GM12878 (cell line): ENCODE data around the gene PRSS16.
A peak's percentile ranks its signal among the peaks of the same experiment; 100 is the strongest.

Experiments used
- BHLHE40 ChIP-seq, 2 experiments: fragments of 450-650 bp in 1 of 2; IDR thresholded peaks; 2 replicates each; pipeline ENCODE4 v1.6.1; 2011 to 2017; ENCODE audit warnings: low read depth in 2 of 2, borderline replicate concordance in 1 of 2, improper control_type of control experiment in 1 of 2, low read length in 1 of 2, mild to moderate bottlenecking in 1 of 2
- CBFB ChIP-seq: IDR thresholded peaks from 2 replicates; pipeline ENCODE4 v1.6.1; 2016; ENCODE audit warnings: antibody characterized with exemption, low read depth
- EP300 ChIP-seq, 2 experiments: fragments of 150-350 bp in 1 of 2; IDR thresholded peaks; 2 replicates each; pipeline ENCODE4 v1.6.1; 2011 to 2012; ENCODE audit warnings: low read depth in 2 of 2, low read length in 2 of 2, borderline replicate concordance in 1 of 2, improper control_type of control experiment in 1 of 2, inconsistent platforms in 1 of 2; ENCODE audit not compliant: control insufficient read depth in 1 of 2
- EZH2 ChIP-seq: IDR thresholded peaks from 2 replicates; pipeline ENCODE4 v1.6.1; 2012; ENCODE audit warnings: low read depth, mild to moderate bottlenecking, control low read depth, inconsistent platforms, low read length, borderline replicate concordance; ENCODE audit not compliant: control insufficient read depth
- NRF1 ChIP-seq: conservative IDR thresholded peaks from 2 replicates; pipeline ENCODE4 v1.6.1; 2011; ENCODE audit warnings: mild to moderate bottlenecking, low read depth, low read length, improper control_type of control experiment
- POLR2A ChIP-seq: IDR thresholded peaks from 2 replicates; pipeline ENCODE4 v1.6.1; 2011; ENCODE audit warnings: low read depth, mild to moderate bottlenecking, low read length
- POLR2AphosphoS2 ChIP-seq: IDR thresholded peaks from 2 replicates; pipeline ENCODE4 v1.6.1; 2011; ENCODE audit warnings: low read depth, mild to moderate bottlenecking, low read length, improper control_type of control experiment, moderate library complexity
- POLR2AphosphoS5 ChIP-seq: IDR thresholded peaks from 2 replicates; pipeline ENCODE4 v1.6.1; 2011; ENCODE audit warnings: mild to moderate bottlenecking, low read length, inconsistent platforms
- SMC3 ChIP-seq: IDR thresholded peaks from 2 replicates; pipeline ENCODE4 v1.6.1; 2011; ENCODE audit warnings: low read length, improper control_type of control experiment, borderline replicate concordance
- TAF1 ChIP-seq: IDR thresholded peaks from 2 replicates; pipeline ENCODE4 v1.6.1; 2011; ENCODE audit warnings: mild to moderate bottlenecking, low read depth, low read length, borderline replicate concordance
- YBX1 ChIP-seq: fragments of 450-650 bp; IDR thresholded peaks from 2 replicates; pipeline ENCODE4 v1.6.1; 2016; ENCODE audit warnings: antibody characterized with exemption
- YY1 ChIP-seq: IDR thresholded peaks from 2 replicates; pipeline ENCODE4 v1.6.1; 2011; ENCODE audit warnings: low read depth, mild to moderate bottlenecking, low read length
- ZNF274 ChIP-seq: IDR thresholded peaks from one replicate; pipeline ENCODE4 v1.8.0; 2011; ENCODE audit not compliant: insufficient read length, insufficient read depth
- TF ChIP-seq, protein P1 (sequence below), 3 experiments: IDR thresholded peaks in 2 of 3; conservative IDR thresholded peaks in 1 of 3; 2 replicates each; pipeline ENCODE4 v1.5.1; 2011; ENCODE audit warnings: low read depth in 3 of 3, low read length in 3 of 3, mild to moderate bottlenecking in 3 of 3, control low read depth in 2 of 3, moderate library complexity in 2 of 3, inconsistent platforms in 1 of 3, mixed read lengths in 1 of 3; ENCODE audit not compliant: control insufficient read depth in 2 of 3, insufficient read depth in 1 of 3; ENCODE audit errors: extremely low read depth in 1 of 3

DNA sequence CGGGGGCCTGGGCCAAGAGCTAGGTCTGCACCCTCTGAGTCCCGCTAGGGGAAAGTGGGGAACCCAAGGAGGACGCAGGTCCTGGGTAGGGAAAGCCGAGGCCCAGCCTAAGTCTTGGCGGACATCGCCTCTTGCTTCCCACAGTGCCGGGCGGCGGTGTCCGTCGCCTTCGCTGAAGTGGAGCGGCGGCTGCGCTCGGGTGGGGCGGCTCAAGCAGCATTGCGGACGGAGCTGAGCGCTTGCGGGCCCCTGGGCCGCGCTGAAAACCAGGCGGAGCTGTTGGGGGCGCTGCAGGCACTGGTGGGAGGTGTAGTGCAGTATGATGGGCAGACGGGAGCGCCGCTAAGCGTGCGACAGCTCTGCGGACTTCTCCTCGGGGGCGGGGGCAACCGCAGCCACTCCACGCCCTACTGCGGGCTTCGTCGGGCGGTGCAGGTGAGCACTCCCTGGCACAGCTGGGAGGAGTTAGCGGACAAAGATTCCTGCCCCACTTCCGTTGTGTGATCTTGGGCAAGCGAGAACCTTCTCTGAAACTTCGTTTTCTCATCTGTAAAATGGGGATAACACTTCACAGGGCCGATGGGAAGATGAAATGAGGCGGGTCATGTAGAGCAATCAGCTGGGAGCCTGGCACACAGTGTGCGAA, 4.2 kb downstream of the PRSS16 start:
- TF ChIP-seq YY1 (no peak), SMC3 (no peak; the same call in 1 of the 2 replicates), POLR2A (peak; percentile 80), BHLHE40 (IDR thresholded peaks at IDR 0.05; ENCODE audit: borderline replicate concordance in 1 of 2, low read depth in 2 of 2, low read length in 1 of 2) (peak in 1 of 2 experiments; percentile 52; a peak in 1 of 4 replicates), POLR2AphosphoS5 (no peak), POLR2AphosphoS2 (no peak), YBX1 (no peak), NRF1 (no peak), CBFB (no peak), EP300 (IDR thresholded peaks at IDR 0.05; ENCODE audit: borderline replicate concordance in 1 of 2, control insufficient read depth in 1 of 2, low read depth in 2 of 2, low read length in 2 of 2) (no peak), EZH2 (no peak), TAF1 (peak; percentile 38; the same call in 1 of the 2 replicates), ZNF274 (no peak)
- TF ChIP-seq, protein P1, sequence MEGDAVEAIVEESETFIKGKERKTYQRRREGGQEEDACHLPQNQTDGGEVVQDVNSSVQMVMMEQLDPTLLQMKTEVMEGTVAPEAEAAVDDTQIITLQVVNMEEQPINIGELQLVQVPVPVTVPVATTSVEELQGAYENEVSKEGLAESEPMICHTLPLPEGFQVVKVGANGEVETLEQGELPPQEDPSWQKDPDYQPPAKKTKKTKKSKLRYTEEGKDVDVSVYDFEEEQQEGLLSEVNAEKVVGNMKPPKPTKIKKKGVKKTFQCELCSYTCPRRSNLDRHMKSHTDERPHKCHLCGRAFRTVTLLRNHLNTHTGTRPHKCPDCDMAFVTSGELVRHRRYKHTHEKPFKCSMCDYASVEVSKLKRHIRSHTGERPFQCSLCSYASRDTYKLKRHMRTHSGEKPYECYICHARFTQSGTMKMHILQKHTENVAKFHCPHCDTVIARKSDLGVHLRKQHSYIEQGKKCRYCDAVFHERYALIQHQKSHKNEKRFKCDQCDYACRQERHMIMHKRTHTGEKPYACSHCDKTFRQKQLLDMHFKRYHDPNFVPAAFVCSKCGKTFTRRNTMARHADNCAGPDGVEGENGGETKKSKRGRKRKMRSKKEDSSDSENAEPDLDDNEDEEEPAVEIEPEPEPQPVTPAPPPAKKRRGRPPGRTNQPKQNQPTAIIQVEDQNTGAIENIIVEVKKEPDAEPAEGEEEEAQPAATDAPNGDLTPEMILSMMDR (IDR thresholded peaks at IDR 0.05 in 2 of 3, conservative IDR thresholded peaks at IDR 0.05 in 1 of 3; ENCODE audit: control insufficient read depth in 2 of 3, extremely low read depth in 1 of 3, insufficient read depth in 1 of 3, low read depth in 3 of 3, low read length in 3 of 3) = peak; percentile 58 to 62 (median 60)
